GM19452 (cell line): ENCODE measurements around the gene LCE2D.

Experiments
- ATAC-seq: cut with Tn5 transposase; IDR thresholded peaks from one replicate; pipeline ENCODE4 v1.9.1; 2021; ENCODE audit not compliant: unreplicated experiment

Gene LCE2D

DNA sequence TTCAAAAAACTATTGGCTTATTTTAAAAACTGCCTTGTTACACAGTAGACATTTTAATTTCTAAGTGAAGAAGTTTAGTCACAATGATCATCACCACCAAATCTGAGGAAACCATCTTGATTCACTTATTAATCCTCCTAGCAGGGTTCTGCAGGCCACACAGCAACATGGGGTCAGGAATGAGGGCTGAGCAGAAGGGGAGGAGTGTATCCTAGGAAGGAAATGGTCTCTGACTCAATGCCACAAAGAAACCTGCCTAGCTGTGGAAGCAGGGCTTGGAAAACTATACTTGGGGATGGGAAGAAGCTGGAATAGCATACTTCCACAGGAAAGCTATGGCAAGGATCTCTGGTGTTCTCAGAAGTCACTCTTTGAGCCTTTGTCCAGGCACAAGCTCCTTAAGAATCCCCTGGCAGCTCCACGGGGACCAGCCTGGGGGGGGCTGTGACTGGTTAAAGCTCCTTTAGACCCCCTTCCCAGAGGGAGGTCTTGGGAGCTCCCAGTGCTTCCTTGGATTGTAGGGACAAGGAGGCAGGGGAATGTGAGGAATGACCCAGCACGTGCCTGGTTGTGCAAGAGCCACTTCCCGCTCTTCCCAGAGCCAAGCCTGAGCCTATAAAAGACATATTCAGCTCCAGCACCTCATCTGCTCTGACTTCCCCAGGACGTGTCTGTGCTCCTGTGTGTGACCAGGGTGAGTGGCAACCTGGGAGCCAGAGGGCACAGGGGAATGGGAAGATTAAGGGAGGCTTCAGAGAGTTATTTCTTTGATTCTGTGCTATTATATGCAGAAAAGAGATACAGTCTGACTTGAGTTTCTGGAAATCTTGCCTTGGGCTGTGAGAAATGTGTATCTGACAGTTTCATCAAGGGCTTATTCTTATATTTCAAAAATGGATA, 34.8 kb downstream of the LCE2D start, which contains the start of gene LCE2A:
TSS of gene LCE2A (plus strand) at position 645 of the 900 bp plus-strand sequence. CDS start 557 bp downstream, outside the sequence.
- no peak for ATAC-seq

DNA sequence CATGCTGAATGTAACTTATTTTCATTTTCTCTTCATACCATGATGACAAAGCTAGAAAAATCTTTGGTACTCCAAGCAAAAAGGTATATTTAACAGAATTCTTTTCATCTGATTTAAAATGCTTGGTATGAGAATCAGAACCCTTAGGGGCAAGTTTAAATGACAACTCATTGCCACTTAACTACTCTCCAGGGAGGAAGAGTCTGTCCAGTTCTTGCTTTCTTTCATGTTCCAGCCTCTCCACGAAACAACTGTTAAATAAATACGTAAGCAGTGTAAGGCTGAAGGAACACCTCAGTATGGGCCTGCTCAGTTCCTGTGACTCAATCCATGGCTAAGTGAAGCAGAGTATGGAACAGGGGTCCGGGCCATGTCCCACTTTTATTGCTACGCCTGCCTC, 36.6 kb downstream of the LCE2D start:
- no peak for ATAC-seq

DNA sequence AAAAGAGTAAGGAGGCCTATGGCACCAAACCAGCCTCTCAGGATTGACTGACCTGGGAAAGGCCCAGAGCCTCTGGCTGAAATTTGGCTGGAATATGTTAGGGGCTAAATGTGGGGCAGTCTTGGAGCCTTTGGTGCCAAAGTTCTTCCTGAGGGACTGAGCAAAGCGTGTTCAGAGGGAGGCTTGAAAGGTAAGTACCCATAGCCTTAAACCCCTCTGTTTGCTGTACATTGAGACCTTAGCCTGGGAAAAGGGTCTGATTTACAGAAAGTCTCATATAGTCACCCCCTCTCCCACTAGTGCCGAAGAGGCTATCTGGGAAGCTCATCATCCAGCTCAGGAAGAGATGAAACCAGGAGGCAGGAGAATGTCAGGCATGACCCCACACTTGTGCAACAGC, 44.7 kb downstream of the LCE2D start, which contains the start of gene LCE4A:
TSS of gene LCE4A (plus strand) at position 301 of the 400 bp plus-strand sequence. CDS start 916 bp downstream, outside the sequence.
- ATAC-seq: no peak
